ENCODE results near the gene UMOD.
"Not testable (repeated sequence)": the region's sequence is repeated elsewhere in the genome, so short reads cannot be mapped to it uniquely, and the experiment has no call there.

GRCh38 chr16:20312536-20313095 is 39.9 kb downstream of the UMOD start:
- TF ChIP-seq CTCF (IDR thresholded peaks at IDR 0.05; ENCODE audit: low read depth, low read length, missing input control); TAF1 (conservative IDR thresholded peaks at IDR 0.05); EGR1 (IDR thresholded peaks at IDR 0.05; ENCODE audit: low read depth in 2 of 2); RAD21 (IDR thresholded peaks at IDR 0.05); MAX (IDR thresholded peaks at IDR 0.05); RXRA (IDR thresholded peaks at IDR 0.05): not testable (repeated sequence)
- TF ChIP-seq, protein P1, sequence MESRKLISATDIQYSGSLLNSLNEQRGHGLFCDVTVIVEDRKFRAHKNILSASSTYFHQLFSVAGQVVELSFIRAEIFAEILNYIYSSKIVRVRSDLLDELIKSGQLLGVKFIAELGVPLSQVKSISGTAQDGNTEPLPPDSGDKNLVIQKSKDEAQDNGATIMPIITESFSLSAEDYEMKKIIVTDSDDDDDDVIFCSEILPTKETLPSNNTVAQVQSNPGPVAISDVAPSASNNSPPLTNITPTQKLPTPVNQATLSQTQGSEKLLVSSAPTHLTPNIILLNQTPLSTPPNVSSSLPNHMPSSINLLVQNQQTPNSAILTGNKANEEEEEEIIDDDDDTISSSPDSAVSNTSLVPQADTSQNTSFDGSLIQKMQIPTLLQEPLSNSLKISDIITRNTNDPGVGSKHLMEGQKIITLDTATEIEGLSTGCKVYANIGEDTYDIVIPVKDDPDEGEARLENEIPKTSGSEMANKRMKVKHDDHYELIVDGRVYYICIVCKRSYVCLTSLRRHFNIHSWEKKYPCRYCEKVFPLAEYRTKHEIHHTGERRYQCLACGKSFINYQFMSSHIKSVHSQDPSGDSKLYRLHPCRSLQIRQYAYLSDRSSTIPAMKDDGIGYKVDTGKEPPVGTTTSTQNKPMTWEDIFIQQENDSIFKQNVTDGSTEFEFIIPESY (IDR thresholded peaks at IDR 0.05) = not testable (repeated sequence)
- TF ChIP-seq, protein P2, sequence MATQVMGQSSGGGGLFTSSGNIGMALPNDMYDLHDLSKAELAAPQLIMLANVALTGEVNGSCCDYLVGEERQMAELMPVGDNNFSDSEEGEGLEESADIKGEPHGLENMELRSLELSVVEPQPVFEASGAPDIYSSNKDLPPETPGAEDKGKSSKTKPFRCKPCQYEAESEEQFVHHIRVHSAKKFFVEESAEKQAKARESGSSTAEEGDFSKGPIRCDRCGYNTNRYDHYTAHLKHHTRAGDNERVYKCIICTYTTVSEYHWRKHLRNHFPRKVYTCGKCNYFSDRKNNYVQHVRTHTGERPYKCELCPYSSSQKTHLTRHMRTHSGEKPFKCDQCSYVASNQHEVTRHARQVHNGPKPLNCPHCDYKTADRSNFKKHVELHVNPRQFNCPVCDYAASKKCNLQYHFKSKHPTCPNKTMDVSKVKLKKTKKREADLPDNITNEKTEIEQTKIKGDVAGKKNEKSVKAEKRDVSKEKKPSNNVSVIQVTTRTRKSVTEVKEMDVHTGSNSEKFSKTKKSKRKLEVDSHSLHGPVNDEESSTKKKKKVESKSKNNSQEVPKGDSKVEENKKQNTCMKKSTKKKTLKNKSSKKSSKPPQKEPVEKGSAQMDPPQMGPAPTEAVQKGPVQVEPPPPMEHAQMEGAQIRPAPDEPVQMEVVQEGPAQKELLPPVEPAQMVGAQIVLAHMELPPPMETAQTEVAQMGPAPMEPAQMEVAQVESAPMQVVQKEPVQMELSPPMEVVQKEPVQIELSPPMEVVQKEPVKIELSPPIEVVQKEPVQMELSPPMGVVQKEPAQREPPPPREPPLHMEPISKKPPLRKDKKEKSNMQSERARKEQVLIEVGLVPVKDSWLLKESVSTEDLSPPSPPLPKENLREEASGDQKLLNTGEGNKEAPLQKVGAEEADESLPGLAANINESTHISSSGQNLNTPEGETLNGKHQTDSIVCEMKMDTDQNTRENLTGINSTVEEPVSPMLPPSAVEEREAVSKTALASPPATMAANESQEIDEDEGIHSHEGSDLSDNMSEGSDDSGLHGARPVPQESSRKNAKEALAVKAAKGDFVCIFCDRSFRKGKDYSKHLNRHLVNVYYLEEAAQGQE (IDR thresholded peaks at IDR 0.05) = not testable (repeated sequence)

Measured in liver (tissue), 3 donors.